Endothelial cell of umbilical vein (primary cell): ENCODE measurements around the gene PRDM2.

Source experiments
- CTCF ChIP-seq, 2 donors: IDR thresholded peaks; 1 replicate in 1 of 2; 2 replicates in 1 of 2; pipeline ENCODE4 v1.5.1; 2011; ENCODE audit warnings: low read length in 2 of 2, mild to moderate bottlenecking in 2 of 2, moderate library complexity in 2 of 2, control low read depth in 1 of 2, inconsistent platforms in 1 of 2, low read depth in 1 of 2; ENCODE audit not compliant: insufficient read depth in 1 of 2; ENCODE audit errors: extremely low read depth in 1 of 2
- EZH2 ChIP-seq: IDR thresholded peaks from 2 replicates; pipeline ENCODE4 v1.6.1; 2012; ENCODE audit warnings: borderline replicate concordance, low read depth, mild to moderate bottlenecking, moderate library complexity, low read length, inconsistent platforms; ENCODE audit not compliant: severe bottlenecking
- FOS ChIP-seq: IDR thresholded peaks from 2 replicates; pipeline ENCODE4 v1.6.1; 2011; ENCODE audit warnings: mild to moderate bottlenecking, low read length, moderate library complexity, borderline replicate concordance; ENCODE audit not compliant: insufficient read depth
- GATA2 ChIP-seq: IDR thresholded peaks from 2 replicates; pipeline ENCODE4 v1.7.0; 2011; ENCODE audit warnings: low read depth, mild to moderate bottlenecking, moderate library complexity, mixed read lengths, low read length; ENCODE audit not compliant: insufficient read length, insufficient read depth
- JUN ChIP-seq: IDR thresholded peaks from 2 replicates; pipeline ENCODE4 v1.6.1; 2011; ENCODE audit warnings: borderline replicate concordance, low read depth; ENCODE audit not compliant: insufficient read length, insufficient read depth
- MYC ChIP-seq: IDR thresholded peaks from one replicate; pipeline ENCODE4 v1.6.1; 2011; ENCODE audit warnings: mild to moderate bottlenecking, low read depth, low read length
- POLR2A ChIP-seq: IDR thresholded peaks from 2 replicates; pipeline ENCODE4 v1.6.1; 2012; ENCODE audit warnings: low read depth, mild to moderate bottlenecking, control low read depth, low read length
- POLR2AphosphoS5 ChIP-seq: IDR thresholded peaks from 2 replicates; pipeline ENCODE4 v1.6.1; 2012; ENCODE audit warnings: low read depth, mild to moderate bottlenecking, control low read depth, low read length, moderate library complexity; ENCODE audit not compliant: insufficient read depth
- TF ChIP-seq, protein P1 (sequence below): IDR thresholded peaks from 2 replicates; pipeline ENCODE4 v1.6.1; 2011; ENCODE audit not compliant: insufficient read depth, insufficient read length

DNA sequence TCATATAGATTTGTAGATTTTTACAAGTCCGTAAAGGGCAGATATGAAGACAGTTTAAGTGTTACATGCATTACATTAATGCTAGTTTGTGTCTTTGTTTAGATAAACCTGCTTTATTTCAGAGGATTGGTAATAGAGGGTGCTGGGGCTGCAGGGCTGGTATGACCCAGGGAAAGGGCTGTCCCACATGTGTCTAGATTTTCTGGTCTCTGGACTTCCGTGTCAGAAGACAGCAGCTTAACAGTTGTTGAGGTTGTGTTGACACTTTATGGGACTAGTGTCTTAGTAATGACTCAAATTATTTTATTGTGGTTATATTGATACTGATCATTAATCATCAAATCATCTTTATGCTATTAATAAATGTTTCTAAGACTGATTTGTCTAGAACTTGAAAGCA lies 10.1 kb downstream of the PRDM2 start:
- TF ChIP-seq POLR2AphosphoS5 (no peak), CTCF (IDR thresholded peaks at IDR 0.05; ENCODE audit: extremely low read depth in 1 of 2, insufficient read depth in 1 of 2, low read depth in 1 of 2, low read length in 2 of 2) (no peak), POLR2A (no peak), GATA2 (no peak), EZH2 (no peak), JUN (no peak), FOS (no peak), MYC (no peak)
- TF ChIP-seq, protein P1, sequence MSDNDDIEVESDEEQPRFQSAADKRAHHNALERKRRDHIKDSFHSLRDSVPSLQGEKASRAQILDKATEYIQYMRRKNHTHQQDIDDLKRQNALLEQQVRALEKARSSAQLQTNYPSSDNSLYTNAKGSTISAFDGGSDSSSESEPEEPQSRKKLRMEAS: no peak
